Spinal cord (tissue), 10 donors: Measurements from ENCODE around the gene TRPV4. TPM values are rescaled to one million over a fixed set of nuclear protein-coding genes. Genes with fewer than 3 reads are reported as not detected.

Experiments
- DNase-seq, 6 donors: peaks; one replicate each; pipeline versions ENCODE4 v3.0.0 to v3.0.0-alpha.2; 2013 to 2015; ENCODE audit warnings: low spot score in 6 of 6, low read depth in 4 of 6
- H3K27ac ChIP-seq: one replicate; pipeline ENCODE4 v1.5.1; 2013; ENCODE audit warnings: low read depth, low read length, control low read depth
- H3K27me3 ChIP-seq: one replicate; pipeline ENCODE4 v1.6.1; 2013; ENCODE audit warnings: low read length; ENCODE audit not compliant: control insufficient read depth, insufficient read depth
- H3K36me3 ChIP-seq: one replicate; pipeline ENCODE4 v1.6.1; 2013; ENCODE audit warnings: low read length; ENCODE audit not compliant: control insufficient read depth, insufficient read depth
- H3K4me1 ChIP-seq: one replicate; pipeline ENCODE4 v1.6.1; 2013; ENCODE audit warnings: low read length; ENCODE audit not compliant: control insufficient read depth, insufficient read depth
- H3K4me3 ChIP-seq: one replicate; pipeline ENCODE4 v1.5.1; 2013; ENCODE audit warnings: low read depth, low read length, control low read depth
- H3K9me3 ChIP-seq: one replicate; pipeline ENCODE4 v1.6.1; 2013; ENCODE audit warnings: low read length; ENCODE audit not compliant: control insufficient read depth, insufficient read depth
- WGBS: methylation state at CpG from one replicate; pipeline ENCODE4 v1.1.5; 2013; ENCODE audit warnings: missing lambda C conversion rate; ENCODE audit not compliant: insufficient coverage; 5-methylcytosine and 5-hydroxymethylcytosine counted together
- polyA plus RNA-seq, 2 donors: library from polyadenylated mRNA; unstranded; fragments of 120-200 nt; gene quantifications; one replicate each; pipeline ENCODE4 v1.2.1, GENCODE V29; 2013; ENCODE audit not compliant: insufficient read length in 2 of 2
- total RNA-seq, 2 donors: library from RNA; depleted of rRNA in 1 of 2; stranded (reverse); fragments of 120-200 nt in 1 of 2; fragments of >200 nt in 1 of 2; gene quantifications; one replicate each; pipeline versions ENCODE4 v1.2.3 to v1.2.4, GENCODE V29; 2013 to 2014
- donor health status: healthy.

TRPV4 gene
- total and polyA plus RNA-seq, 4 donors, result 0.50 to 3.8 (median 0.89) TPM

GRCh38 chr12:109831365-109831764 is 1.8 kb downstream of the TRPV4 start:
- Histone ChIP-seq H3K4me1 (peaks cover 22% of the 10 kb centered on the region), H3K9me3 (no peaks in the 10 kb centered on the region), H3K36me3 (no peaks in the 10 kb centered on the region), H3K27me3 (peaks cover 27% of the 10 kb centered on the region), H3K4me3 (no peak overlapping the region), H3K27ac (no peak overlapping the region)
- 80% methylated on average over 6 of the region's 6 CpGs for WGBS
- DNase-seq, result no peak

GRCh38 chr12:109830718-109831117 is 2.5 kb downstream of the TRPV4 start:
- 82% methylated on average over 2 of the region's 2 CpGs for WGBS
- Histone ChIP-seq H3K4me3 (no peak overlapping the region), H3K36me3 (no peaks in the 10 kb centered on the region), H3K9me3 (no peaks in the 10 kb centered on the region), H3K4me1 (peaks cover 22% of the 10 kb centered on the region), H3K27me3 (peaks cover 27% of the 10 kb centered on the region), H3K27ac (no peak overlapping the region)
- no peak for DNase-seq

GRCh38 chr12:109830267-109830666 is 2.9 kb downstream of the TRPV4 start:
- Histone ChIP-seq H3K27ac (no peak overlapping the region), H3K4me3 (no peak overlapping the region), H3K27me3 (peaks cover 27% of the 10 kb centered on the region), H3K36me3 (no peaks in the 10 kb centered on the region), H3K9me3 (no peaks in the 10 kb centered on the region), H3K4me1 (peaks cover 22% of the 10 kb centered on the region)
- 100% methylated on average over 1 of the region's 2 CpGs for WGBS
- DNase-seq, result no peak

- no peaks in the 10 kb centered on the region for H3K9me3 ChIP-seq
- H3K27me3 ChIP-seq, result peaks cover 27% of the 10 kb centered on the region
- H3K27ac ChIP-seq, result no peak overlapping the region
- WGBS, result 85% methylated on average over 10 of the region's 10 CpGs
- DNase-seq, result no peak
- no peak overlapping the region for H3K4me3 ChIP-seq
- peaks cover 22% of the 10 kb centered on the region for H3K4me1 ChIP-seq
- H3K36me3 ChIP-seq, result no peaks in the 10 kb centered on the region
Observed at GRCh38 chr12:109829667-109830066, 3.5 kb downstream of the TRPV4 start.

GRCh38 chr12:109828754-109829511 is 4.3 kb downstream of the TRPV4 start:
- H3K27me3 ChIP-seq, result peaks cover 24% of the 10 kb centered on the region
- WGBS, result 76% methylated on average over 2 of the region's 3 CpGs
- peak overlapping the region; percentile 29 for H3K27ac ChIP-seq
- DNase-seq, result no peak
- no peaks in the 10 kb centered on the region for H3K36me3 ChIP-seq
- H3K9me3 ChIP-seq, result no peaks in the 10 kb centered on the region
- no peak overlapping the region for H3K4me3 ChIP-seq
- peaks cover 22% of the 10 kb centered on the region for H3K4me1 ChIP-seq

GRCh38 chr12:109827566-109828550 is 5.3 kb downstream of the TRPV4 start:
- peak in 1 of 6 donors; percentile 27 for DNase-seq

GRCh38 chr12:109827080-109827479 is 6.1 kb downstream of the TRPV4 start:
- Histone ChIP-seq H3K4me1 (peaks cover 23% of the 10 kb centered on the region), H3K27me3 (peaks cover 10% of the 10 kb centered on the region), H3K9me3 (no peaks in the 10 kb centered on the region), H3K36me3 (no peaks in the 10 kb centered on the region), H3K4me3 (no peak overlapping the region), H3K27ac (no peak overlapping the region)
- no peak for DNase-seq
- 100% methylated on average over 2 of the region's 3 CpGs for WGBS

More at GRCh38 chr12:109827566-109828550, 5.3 kb downstream of the TRPV4 start:
- 49% methylated on average over 14 of the region's 19 CpGs for WGBS
- H3K4me1 ChIP-seq, result peaks cover 22% of the 10 kb centered on the region
- H3K36me3 ChIP-seq, result no peaks in the 10 kb centered on the region
- H3K27ac ChIP-seq, result peak overlapping the region; percentile 29
- H3K27me3 ChIP-seq, result peaks cover 17% of the 10 kb centered on the region
- no peak overlapping the region for H3K4me3 ChIP-seq
- no peaks in the 10 kb centered on the region for H3K9me3 ChIP-seq

GRCh38 chr12:109824731-109825130 is 8.5 kb downstream of the TRPV4 start:
- no peak overlapping the region for H3K4me3 ChIP-seq
- H3K4me1 ChIP-seq, result peaks cover 21% of the 10 kb centered on the region
- H3K36me3 ChIP-seq, result no peaks in the 10 kb centered on the region
- no peaks in the 10 kb centered on the region for H3K27me3 ChIP-seq
- 81% methylated on average over 6 of the region's 8 CpGs for WGBS
- no peaks in the 10 kb centered on the region for H3K9me3 ChIP-seq
- DNase-seq, result no peak
- H3K27ac ChIP-seq, result no peak overlapping the region

GRCh38 chr12:109822951-109823411 is 10.2 kb downstream of the TRPV4 start:
- H3K36me3 ChIP-seq, result no peaks in the 10 kb centered on the region
- H3K27me3 ChIP-seq, result peaks cover under 1% of the 10 kb centered on the region
- DNase-seq, result peak in 1 of 6 donors; percentile 53
- no peak overlapping the region for H3K27ac ChIP-seq
- WGBS, result 66% methylated on average over 15 of the region's 15 CpGs
- peaks cover 13% of the 10 kb centered on the region for H3K4me1 ChIP-seq
- H3K9me3 ChIP-seq, result no peaks in the 10 kb centered on the region
- no peak overlapping the region for H3K4me3 ChIP-seq
